ENCODE measurements around the gene PLA2G1B.

DNA sequence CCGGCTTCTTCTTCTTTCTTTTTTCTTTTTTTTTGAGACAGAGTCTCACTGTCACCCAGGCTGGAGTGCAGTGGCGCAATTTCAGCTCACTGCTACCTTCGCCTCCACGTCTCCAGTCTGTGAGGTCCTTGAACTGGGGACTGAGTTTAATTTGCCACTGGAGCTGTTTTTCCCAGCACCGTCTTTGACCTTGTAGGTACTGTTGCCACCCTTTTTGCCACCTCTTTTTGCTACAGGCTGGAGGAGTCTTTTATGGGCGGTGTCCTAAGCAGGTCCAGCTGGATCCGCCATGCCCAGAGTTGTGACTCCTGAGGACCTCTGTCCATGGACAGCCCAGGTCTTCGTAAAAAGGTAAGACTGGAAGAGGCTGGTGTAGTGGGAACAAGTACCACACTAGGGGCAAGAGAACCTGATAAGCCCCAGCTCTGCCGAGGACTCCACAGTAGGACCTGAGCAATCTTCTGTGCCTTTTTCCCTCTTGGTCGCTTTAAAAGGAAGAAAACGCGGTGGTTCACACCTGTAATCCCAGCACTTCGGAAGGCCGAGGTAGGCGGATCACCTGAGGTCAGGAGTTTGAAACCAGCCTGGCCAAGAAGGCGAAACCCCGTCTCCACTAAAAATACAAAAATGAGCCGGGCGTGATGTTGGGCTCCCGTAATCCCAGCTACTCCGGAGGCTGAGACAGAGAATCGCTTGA is 36.8 kb downstream of the PLA2G1B start:
- no peak for TF ChIP-seq CTCF (IDR thresholded peaks at IDR 0.05)
- no peak for TF ChIP-seq POLR2A (IDR thresholded peaks at IDR 0.05)
- no peak for TF ChIP-seq POLR2AphosphoS5 (IDR thresholded peaks at IDR 0.05)
- TF ChIP-seq EP300 (IDR thresholded peaks at IDR 0.05): no peak

Measured in sigmoid colon (tissue), 4 donors.